MV-4-11 (cell line): Measurements from ENCODE around the gene CDK4.
"Not testable (repeated sequence)": the region's sequence is repeated elsewhere in the genome, so short reads cannot be mapped to it uniquely, and the experiment has no call there.

Experiments used
- DNase-seq: peaks from one replicate; lab custom pipeline; 2025; lab: John Stamatoyannopoulos, UW

CDK4 gene

DNA sequence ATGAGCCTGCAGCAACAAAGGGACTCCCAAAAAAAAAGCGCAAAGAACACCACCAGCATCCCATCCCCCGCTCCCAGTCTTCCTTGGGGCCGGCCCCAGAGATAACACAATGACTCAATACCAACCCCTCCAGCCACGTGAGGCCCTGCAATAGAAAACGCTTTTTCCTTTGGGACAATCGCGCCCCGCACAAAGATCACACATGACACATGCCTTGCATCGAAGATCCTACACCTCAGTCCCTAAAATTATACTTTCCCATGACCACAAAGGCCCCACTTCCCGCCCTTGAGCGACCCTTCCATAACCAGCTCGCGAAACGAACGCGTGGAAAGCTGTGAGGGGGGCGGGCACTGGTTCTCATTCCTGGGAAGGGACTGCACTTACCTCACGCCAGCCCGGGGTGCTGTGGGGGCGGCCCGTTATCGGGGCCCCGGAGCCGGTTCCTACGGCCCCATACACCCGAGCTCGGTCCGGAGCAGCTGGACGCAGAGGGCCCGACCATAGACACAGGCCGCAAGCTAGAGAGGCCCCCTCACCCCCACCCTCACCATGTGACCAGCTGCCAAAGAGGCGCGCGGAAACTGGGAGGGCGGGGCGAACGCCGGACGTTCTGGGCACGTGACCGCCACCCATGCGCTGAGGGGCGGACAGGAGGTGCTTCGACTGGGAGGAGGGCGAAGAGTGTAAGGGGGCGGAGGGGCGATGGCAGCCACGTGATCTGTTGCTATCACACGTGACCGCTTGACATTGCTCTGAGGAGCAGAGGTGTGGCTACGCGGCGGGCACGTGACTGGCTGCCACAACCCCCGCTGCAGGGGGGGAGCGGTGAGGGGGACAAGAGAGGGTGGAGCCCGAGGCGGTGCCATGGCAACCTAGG is at the start of gene CDK4:
CDK4 (minus strand) TSS at position 523 of the 880 bp plus-strand sequence. CDS start 593 bp downstream, outside the sequence.
- DNase-seq: peak; percentile 100

DNA sequence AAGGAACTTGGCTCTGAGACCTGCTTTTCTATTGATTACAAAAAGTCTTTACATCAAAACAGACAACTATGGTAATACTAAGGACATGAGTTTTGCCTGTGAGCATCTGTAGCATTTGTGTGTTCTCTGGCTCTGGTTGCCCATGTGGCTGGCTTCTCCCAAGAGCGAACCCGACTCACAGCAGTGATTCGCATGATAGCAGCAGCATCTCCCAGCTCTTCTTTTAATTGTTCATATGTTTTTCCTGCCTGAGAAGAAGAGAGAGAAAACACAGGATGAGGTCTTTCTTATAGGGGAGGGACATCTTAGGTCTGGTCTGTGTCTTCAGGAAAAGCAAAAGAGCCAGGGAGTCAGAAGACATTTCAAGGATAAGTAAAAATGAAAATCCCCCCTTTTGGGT is 48.9 kb upstream of the CDK4 start:
- no peak for DNase-seq

DNA sequence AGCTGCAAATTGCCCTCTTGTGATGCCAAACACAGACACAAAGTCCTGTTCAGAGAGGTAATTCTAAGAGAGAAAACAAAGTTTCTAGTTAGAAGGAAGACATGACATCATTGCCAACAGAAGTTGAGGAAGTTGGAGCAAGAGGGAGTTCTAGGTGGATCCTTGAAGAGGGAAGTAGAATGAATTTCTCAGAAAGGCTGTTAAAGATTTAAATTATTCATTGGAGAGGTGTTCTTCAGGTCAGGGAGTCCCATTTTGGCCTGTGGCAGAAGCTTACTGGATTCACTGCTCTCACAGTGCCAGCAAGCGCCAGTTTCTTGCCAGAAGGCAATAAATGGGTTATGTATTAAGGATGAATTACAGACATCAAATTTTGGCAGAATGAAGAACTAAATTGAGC is 45.8 kb upstream of the CDK4 start:
- DNase-seq: peak; percentile 51

DNA sequence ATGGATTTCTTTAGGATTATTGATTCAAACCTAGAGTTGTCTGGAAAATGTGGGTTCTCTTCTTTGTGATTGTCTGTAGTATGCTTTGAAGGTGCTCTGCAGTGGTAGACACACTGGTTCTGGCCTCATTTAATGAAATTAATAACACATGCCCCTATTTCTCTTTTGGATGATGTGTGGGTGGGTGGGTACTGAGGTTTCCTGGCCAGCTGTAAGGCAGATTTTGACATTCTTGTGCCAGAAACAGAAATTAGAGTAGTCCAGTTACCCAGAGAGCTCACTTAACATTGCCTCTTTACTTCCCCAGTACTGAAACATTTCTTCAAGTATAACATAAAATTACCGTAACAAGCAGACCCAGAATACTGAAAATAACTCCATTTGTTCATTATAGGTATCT is 44.9 kb upstream of the CDK4 start:
- DNase-seq: no peak

DNA sequence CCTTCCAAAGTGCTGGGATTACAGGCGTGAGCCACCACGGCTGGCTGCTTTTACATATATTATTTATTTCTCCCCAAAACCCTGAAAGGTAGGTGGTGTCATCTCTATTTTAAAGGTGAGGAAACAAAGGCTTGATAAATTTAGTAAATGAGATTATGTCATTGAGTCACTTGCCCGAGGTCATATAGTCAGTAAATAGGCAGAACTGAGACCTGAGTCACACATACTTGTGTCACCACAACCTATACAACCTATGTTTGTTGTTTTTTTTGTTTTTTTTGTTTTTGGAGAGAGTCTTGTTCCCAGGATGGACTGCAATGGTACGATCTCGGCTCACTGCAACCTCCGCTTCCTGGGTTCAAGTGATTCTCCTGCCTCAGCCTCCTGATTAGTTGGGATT is 43.2 kb upstream of the CDK4 start:
- no peak for DNase-seq

DNA sequence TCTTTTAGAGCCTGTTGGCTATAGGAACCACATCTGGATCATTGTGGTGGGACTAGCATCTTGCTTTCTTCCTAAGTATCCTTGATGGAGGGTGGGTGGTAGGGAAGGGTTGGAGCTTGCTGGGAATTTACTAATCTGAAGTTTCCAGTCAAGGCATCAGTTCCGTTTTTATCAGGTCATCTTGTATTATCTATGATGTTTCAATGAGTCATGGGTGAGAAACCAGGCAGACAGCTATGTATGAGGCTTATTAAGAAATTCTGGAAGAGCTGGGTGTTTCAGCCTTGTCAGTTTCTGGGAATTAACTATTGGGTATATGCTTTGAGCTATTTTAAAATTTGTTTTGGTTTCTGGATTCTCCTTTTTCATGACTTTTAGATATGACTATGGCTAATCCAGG is 41.8 kb upstream of the CDK4 start:
- peak; percentile 43 for DNase-seq

DNA sequence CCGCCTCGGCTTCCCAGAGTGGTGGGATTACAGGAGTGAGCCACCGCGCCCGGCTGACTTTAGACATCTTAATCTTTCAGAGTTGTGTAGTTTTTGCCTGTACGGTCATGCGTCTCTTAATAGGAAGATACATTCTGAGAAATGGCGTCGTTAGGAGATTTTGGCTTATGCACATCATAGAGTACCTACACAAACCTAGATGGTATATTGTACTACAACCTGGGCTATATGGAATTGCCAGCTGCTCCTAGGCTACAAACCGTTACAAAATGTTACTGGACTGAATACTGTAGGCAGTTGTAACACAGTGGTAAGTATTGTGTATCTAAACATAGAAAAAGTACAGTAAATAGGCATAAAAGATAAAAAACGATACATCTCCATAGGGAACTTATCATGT is 31.8 kb upstream of the CDK4 start:
- DNase-seq: no peak

DNA sequence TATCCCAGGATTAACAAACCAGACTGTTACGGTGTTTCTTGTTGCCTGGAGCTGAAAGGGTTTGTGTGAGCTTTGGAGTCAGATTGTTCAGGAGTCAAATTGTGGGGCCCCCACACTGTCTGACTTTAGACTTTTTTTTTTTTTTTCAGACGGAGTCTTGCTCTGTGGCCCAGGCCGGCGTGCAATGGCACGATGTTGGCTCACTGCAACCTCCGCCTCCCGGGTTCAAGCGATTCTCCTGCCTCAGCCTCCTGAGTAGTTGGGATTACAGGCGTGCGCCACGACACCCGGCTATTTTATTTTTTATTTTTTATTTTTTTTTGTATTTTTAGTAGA is 31.3 kb upstream of the CDK4 start:
- DNase-seq: no peak

DNA sequence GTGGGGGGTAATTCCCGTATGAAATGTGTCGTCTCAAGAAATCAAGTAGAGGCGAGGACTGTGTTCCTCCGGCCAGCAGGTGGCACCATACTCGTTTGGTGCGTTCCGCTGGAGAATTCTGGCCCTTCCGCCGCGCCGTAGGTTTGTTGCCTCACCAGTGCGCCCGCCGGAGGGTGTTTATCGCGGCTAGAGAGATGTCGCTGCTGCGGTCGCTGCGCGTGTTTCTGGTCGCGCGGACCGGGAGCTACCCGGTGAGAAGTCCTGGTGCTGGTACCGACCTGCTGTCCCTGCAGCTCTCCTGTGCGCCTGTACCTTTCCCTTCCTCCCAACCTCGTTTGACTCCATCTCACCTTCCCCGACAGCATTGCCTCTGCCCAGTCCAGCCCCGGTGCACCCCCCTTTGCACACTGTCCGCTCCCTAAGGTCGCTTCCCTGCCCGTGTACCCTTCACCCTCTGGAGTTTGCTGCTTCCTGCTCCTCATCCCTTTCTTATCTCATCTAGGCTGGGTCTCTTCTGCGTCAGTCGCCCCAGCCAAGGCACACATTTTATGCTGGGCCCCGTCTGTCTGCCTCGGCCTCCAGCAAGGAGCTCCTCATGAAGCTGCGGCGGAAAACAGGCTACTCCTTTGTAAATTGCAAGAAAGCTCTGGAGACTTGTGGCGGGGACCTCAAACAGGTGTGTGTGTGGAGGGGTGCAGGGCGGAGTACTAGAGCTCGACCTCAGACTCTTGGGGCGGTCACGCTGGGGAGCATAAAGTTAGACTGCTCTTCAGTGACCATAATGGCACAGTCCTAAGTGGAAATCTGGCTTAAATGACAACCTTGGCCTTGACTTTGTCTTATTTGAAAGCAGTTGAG is 30.7 kb upstream of the CDK4 start, which contains the start of gene TSFM:
TSFM (plus strand) TSS at position 180 of the 858 bp plus-strand sequence; CDS start at position 195, 15 bp downstream.
- DNase-seq: peak; percentile 90

DNA sequence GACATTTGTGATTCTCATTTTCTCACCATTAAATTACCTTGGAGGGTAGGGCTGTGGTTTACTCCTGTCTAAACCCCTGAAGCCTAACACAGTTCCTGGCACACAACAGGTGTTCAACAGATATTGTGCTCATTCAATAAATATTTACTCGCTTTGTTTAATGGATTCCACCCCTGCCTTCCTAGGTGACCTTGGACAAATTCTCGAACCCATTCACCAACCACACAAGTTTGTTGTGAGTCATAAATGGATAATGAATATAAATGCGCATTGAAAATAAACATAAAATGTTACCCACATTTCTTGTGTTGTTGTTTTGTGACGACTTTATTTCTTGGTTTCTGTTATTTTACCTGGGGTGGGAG is 30.1 kb upstream of the CDK4 start:
- no peak for DNase-seq

DNA sequence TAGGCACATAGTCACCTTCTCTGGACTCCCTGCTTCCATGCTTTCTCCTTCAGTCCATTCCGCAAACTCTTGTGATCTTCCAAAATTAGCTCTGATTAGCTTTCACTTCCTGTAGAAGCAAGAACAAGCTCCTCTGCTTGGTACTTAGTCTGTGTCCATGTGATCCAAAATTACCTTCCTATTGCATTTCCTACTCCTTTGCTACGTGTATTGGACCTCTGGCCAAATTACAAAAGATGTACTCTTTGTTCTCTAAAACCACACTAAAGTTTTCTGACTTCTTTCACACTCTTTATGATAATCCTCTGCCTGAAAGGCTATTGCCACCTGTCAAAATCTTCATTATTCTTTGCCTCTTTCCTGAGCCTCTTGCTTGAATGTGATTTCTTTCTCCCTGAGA is 29.7 kb upstream of the CDK4 start:
- peak; percentile 58 for DNase-seq

DNA sequence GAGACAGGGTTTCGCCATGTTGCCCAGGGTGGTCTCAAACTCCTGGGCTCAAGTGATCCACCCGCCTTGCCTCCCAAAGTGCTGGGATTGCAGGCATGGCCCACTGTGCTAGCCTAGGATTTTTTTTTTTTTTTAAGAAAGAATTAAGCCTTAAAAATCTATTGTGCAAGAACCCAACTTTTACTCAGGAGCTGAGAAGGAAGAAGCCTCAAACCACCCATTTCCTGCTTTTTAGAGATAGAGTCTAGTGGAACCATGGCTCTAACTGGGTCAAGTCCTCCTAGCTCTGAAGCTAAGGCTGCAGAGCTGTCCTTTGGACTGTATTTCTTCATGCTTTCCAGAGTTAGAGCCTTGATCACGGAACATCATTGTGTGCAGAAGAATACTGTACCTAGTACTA is 29.1 kb upstream of the CDK4 start:
- DNase-seq: peak; percentile 83

DNA sequence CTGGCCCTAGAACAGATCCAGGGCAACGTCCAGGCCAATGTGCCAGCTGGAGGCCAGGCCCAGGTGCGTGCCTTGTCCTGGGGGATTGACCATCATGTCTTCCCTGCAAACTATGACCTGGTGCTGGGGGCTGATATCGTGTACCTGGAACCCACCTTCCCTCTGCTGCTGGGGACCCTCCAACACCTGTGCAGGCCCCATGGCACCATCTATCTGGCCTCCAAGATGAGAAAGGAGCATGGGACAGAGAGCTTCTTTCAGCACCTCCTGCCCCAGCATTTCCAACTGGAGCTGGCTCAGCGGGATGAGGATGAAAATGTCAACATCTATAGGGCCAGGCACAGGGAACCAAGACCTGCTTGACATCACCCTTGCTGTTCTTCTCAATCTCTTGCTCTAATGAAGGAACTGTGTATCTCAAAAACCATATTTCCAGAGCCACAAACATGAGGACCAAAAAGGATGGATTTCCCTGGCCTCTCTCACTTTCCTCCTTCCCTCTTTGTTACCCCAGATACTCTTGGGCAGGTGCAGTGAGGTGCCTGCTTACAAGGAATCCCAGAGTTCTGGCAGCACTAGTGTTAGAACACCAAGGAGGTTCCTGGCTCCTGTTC is 28.3 kb upstream of the CDK4 start:
- DNase-seq: no peak

DNA sequence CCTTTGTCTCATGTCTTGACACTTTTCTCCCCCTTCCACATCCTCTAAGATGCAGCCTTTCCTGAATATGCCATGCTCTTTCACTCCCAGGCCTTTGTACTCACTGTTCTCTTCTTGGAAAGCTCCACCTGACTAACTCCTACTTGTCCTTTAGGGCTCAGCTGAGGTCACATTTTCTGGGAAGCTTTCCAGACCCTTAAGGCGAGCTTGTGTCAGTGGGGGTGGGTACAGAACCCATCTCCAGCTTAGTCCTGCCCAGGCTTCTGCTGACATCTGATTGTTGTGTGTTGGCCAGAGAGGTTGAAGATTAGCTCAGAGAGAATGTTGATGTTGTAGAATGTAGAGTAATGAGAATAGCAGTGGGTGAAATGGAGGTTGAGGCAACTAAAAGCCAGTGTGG is 27.6 kb upstream of the CDK4 start:
- no peak for DNase-seq

DNA sequence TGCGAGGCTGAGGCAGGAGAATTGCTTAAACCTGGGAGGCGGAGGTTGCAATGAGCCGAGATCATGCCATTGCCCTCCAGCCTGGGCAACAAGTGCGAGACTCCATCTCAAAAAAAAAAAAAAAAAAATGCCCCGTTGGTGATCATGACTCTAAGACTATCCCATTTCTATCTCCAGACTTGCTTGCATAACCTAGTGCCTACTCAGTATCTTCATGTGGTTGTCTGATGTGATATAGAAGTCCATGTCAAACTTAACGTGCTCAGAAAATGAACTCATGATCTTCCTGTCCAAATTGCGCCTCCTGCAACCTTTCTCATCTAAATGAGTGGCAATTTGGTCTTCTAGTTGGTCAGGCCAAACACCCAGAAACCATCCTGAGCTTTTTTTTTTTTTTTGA is 25.8 kb upstream of the CDK4 start:
- no peak for DNase-seq

DNA sequence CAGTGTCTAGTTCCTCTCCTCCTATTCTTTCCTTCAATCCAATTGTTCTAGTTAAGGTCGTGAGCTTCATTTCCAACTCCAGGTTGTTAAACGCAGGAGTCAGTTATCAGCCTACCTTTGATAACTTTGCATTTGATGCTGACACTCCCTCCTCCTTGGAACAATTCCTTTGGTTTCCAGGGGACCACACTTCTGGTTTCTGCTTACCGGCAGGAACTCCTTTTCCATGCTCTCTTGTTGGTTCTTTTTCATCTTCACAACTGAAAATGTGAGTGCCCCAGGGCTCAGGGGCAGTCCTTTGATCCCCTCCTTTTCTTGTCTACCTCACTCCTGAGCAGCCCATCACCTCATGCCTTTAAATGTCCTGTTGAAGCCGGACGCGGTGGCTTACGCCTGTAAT is 25.3 kb upstream of the CDK4 start:
- DNase-seq: no peak

DNA sequence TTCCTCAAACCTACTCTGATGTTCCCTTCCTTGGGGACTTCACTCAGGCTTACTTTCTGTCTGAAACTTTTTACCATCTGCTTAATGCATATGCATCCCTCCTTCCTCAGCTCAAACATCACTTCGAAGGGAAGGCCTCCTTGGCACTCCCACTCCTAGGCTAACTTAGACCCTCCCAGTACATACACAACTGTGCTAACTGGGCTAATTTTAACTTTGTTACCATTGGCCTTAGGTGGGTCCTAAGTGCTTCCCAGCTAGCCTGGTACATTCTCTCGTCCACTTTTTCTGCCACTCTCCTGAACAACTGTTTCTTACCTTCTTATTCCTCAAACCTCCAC is 24.1 kb upstream of the CDK4 start:
- DNase-seq: no peak

DNA sequence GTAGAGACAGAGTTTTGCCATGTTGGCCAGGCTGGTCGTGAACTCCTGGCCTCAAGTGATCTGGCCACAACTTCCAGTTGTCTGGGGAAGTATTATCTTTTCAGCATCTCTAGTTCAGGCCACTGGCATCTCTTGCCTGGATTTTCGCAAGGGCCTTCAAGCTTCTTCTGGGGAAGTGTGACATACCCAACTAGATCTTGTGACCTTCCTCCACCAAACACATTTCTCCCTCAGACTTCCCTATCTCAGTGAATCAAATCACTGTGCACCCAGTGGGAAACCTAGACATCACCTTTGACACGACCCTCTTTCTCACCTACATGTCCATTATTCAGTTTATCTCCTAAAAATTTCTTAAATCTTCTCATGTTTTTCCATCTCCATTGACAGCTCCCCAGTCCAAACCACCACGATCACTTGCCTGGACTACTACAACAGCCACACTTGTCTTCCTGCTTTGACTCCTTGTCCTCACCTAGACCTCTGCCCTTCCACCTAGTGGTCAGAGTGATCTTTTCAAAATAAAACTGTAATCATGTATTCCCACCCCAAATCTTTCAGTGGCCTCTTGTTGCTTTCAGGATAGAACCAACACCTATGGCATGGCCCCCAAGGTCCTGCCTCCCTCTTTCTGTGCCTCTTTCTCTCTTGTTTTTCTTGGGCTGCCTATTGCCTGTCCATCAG is 23.6 kb upstream of the CDK4 start:
- peak; percentile 87 for DNase-seq

DNA sequence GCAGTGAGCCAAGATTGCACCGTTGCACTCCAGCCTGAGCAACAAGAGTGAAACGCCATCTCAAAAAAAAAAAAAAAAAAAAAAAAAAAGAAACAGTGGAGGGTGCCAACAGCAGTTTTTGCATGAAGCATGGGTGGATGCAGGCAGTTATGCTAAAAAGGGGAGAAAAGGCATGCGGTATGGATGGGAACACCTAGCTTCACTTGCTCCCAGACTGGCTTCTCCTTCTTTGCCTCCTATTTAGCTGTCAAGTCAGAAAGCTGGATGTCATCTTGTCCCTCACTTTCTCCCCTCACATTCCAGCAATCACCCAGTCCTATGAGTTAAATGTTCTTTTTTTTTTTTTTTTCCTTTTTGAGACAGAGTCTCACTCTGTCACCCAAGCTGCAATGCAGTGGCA is 22.9 kb upstream of the CDK4 start:
- DNase-seq: no peak

DNA sequence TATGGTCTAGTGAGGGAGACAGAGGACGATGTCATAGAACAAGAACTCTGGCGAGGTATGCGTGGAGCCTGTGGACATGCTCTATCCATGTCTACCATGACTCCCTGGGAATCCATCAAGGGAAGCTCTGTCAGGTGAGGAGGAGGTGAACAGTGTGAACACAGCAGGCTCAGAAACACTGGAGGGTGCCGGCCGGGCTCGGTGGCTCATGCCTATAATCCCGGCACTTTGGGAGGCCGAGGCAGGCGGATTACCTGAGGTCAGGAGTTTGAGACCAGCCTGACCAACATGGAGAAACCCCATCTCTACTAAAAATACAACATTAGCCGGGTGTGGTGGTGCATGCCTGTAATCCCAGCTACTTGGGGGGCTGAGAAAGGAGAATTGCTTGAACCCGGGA is 22.5 kb upstream of the CDK4 start:
- DNase-seq: not testable (repeated sequence)

DNA sequence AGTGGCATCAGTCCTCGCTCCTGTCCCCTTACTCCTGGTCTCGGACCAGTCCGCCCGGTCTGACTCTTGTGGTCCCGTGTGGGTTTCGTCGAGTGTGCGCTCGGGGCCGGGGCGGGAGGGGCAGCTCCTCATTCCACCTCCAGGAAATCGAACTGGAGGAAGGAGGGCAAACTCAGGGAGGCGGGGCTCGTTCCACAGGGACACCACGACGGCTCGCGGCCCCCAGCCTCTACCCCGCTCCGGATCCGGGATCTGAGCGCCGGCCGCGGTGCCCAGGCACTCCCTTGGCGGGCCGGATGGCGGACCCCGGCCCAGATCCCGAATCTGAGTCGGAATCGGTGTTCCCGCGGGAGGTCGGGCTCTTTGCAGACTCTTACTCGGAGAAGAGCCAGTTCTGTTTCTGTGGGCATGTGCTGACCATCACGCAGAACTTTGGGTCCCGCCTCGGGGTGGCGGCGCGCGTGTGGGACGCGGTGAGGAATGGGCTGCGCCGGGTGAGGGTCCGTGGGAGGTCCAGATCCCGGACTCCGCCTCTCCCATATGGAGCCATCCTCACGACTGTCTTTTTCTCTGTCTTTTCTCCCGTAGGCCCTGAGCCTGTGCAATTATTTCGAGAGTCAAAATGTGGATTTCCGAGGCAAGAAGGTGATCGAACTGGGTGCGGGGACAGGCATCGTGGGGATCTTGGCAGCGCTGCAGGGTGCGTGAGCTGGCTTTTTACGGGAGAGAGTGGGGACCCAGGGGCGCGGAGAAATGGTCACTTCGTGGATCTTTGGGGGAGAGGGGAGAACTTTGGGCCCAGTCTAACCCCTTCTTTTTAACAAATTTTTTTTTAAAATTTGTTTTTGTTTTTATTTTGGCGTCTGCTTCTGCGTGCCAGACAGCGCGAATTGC is 20.6 kb upstream of the CDK4 start, which contains the start of gene EEF1AKMT3:
EEF1AKMT3 (plus strand) TSS at position 186 of the 894 bp plus-strand sequence; CDS start at position 297, 111 bp downstream.
- DNase-seq: peak; percentile 65
